Activated gamma-delta T cell (primary cell): ENCODE results near the gene NDUFAF8.

ENCODE experiments used
- DNase-seq: peaks from one replicate; lab custom pipeline; 2025; lab: John Stamatoyannopoulos, UW

NDUFAF8 gene

GRCh38 chr17:81277421-81277820 is 38.3 kb downstream of the NDUFAF8 start:
- DNase-seq: no peak

GRCh38 chr17:81277946-81278693 is 39.0 kb downstream of the NDUFAF8 start:
- no peak for DNase-seq

GRCh38 chr17:81278831-81279230 is 39.7 kb downstream of the NDUFAF8 start:
- no peak for DNase-seq

- no peak for DNase-seq
Observed at GRCh38 chr17:81279278-81280275, 40.5 kb downstream of the NDUFAF8 start.

- DNase-seq: no peak
Observed at GRCh38 chr17:81280571-81280970, 41.5 kb downstream of the NDUFAF8 start.

- DNase-seq: no peak
Observed at GRCh38 chr17:81282141-81282540, 43.0 kb downstream of the NDUFAF8 start.

GRCh38 chr17:81282876-81283275 is 43.8 kb downstream of the NDUFAF8 start:
- DNase-seq: no peak

- peak; percentile 34 for DNase-seq
Observed at GRCh38 chr17:81285179-81285878, 46.2 kb downstream of the NDUFAF8 start.

GRCh38 chr17:81285894-81286293 is 46.8 kb downstream of the NDUFAF8 start:
- no peak for DNase-seq

- no peak for DNase-seq
Observed at GRCh38 chr17:81286491-81287145, 47.5 kb downstream of the NDUFAF8 start.

- no peak for DNase-seq
Observed at GRCh38 chr17:81287152-81287551, 48.0 kb downstream of the NDUFAF8 start.

GRCh38 chr17:81287741-81288430 is 48.8 kb downstream of the NDUFAF8 start:
- no peak for DNase-seq

- DNase-seq: no peak
Observed at GRCh38 chr17:81288715-81289114, 49.6 kb downstream of the NDUFAF8 start.

GRCh38 chr17:81289627-81290026 is 50.5 kb downstream of the NDUFAF8 start:
- no peak for DNase-seq

GRCh38 chr17:81290230-81290629 is 51.1 kb downstream of the NDUFAF8 start:
- no peak for DNase-seq
